ENCODE measurements around the gene SCRN1.
"Not testable (repeated sequence)": the region's sequence is repeated elsewhere in the genome, so short reads cannot be mapped to it uniquely, and the experiment has no call there.

The SCRN1 gene

GRCh38 chr7:29893351-29893965, 96.1 kb downstream of the SCRN1 start:
- no peak for DNase-seq (ENCODE audit: low read depth in 1 of 2, low spot score in 1 of 2)

GRCh38 chr7:29892231-29892630, 97.4 kb downstream of the SCRN1 start:
- DNase-seq (ENCODE audit: low read depth in 1 of 2, low spot score in 1 of 2), result no peak

- DNase-seq (ENCODE audit: low read depth in 1 of 2, low spot score in 1 of 2), result no peak
Observed at GRCh38 chr7:29891766-29892165, 97.8 kb downstream of the SCRN1 start.

- not testable (repeated sequence) for DNase-seq (ENCODE audit: low read depth in 1 of 2, low spot score in 1 of 2)
Observed at GRCh38 chr7:29890786-29891185, 98.8 kb downstream of the SCRN1 start.

GRCh38 chr7:29890251-29890650, 99.3 kb downstream of the SCRN1 start:
- no peak for DNase-seq (ENCODE audit: low read depth in 1 of 2, low spot score in 1 of 2)

- DNase-seq (ENCODE audit: low read depth in 1 of 2, low spot score in 1 of 2), result no peak
Observed at GRCh38 chr7:29889288-29889687, 100.3 kb downstream of the SCRN1 start.

- no peak for DNase-seq (ENCODE audit: low read depth in 1 of 2, low spot score in 1 of 2)
Observed at GRCh38 chr7:29888006-29888405, 101.6 kb downstream of the SCRN1 start.

GRCh38 chr7:29886827-29887226, 102.8 kb downstream of the SCRN1 start:
- DNase-seq (ENCODE audit: low read depth in 1 of 2, low spot score in 1 of 2), result no peak

- DNase-seq (ENCODE audit: low read depth in 1 of 2, low spot score in 1 of 2), result no peak
Observed at GRCh38 chr7:29885626-29886025, 104.0 kb downstream of the SCRN1 start.

- DNase-seq (ENCODE audit: low read depth in 1 of 2, low spot score in 1 of 2), result no peak
Observed at GRCh38 chr7:29884399-29885272, 105.0 kb downstream of the SCRN1 start.

GRCh38 chr7:29883462-29884398, 105.9 kb downstream of the SCRN1 start:
- DNase-seq (ENCODE audit: low read depth in 1 of 2, low spot score in 1 of 2), result no peak

- DNase-seq (ENCODE audit: low read depth in 1 of 2, low spot score in 1 of 2), result no peak
Observed at GRCh38 chr7:29882481-29882880, 107.1 kb downstream of the SCRN1 start.

GRCh38 chr7:29881724-29882123, 107.9 kb downstream of the SCRN1 start:
- no peak for DNase-seq (ENCODE audit: low read depth in 1 of 2, low spot score in 1 of 2)

GRCh38 chr7:29879609-29880008, 110.0 kb downstream of the SCRN1 start:
- DNase-seq (ENCODE audit: low read depth in 1 of 2, low spot score in 1 of 2), result no peak

- DNase-seq (ENCODE audit: low read depth in 1 of 2, low spot score in 1 of 2), result no peak
Observed at GRCh38 chr7:29878081-29878688, 111.4 kb downstream of the SCRN1 start.

- no peak for DNase-seq (ENCODE audit: low read depth in 1 of 2, low spot score in 1 of 2)
Observed at GRCh38 chr7:29877196-29877595, 112.4 kb downstream of the SCRN1 start.

- DNase-seq (ENCODE audit: low read depth in 1 of 2, low spot score in 1 of 2), result no peak
Observed at GRCh38 chr7:29875741-29876140, 113.9 kb downstream of the SCRN1 start.

GRCh38 chr7:29873644-29874294, 115.8 kb downstream of the SCRN1 start:
- DNase-seq (ENCODE audit: low read depth in 1 of 2, low spot score in 1 of 2), result no peak

- DNase-seq (ENCODE audit: low read depth in 1 of 2, low spot score in 1 of 2), result no peak
Observed at GRCh38 chr7:29871787-29872398, 117.7 kb downstream of the SCRN1 start.

Measured in stimulated activated CD4-positive, alpha-beta T cell treated with anti-CD3 and anti-CD28 coated beads, Interleukin-15, amount 100 ng/mL, for 1 hour (primary cell).